ENCODE measurements around the gene SYT13. TPM values are rescaled to one million over a fixed set of nuclear protein-coding genes. Genes with fewer than 3 reads are reported as not detected.

The SYT13 gene
- total and polyA plus RNA-seq, 2 donors (not counting 3 experiments of a cell fraction or from before 2014, with no cell fraction given), result not detected

DNA sequence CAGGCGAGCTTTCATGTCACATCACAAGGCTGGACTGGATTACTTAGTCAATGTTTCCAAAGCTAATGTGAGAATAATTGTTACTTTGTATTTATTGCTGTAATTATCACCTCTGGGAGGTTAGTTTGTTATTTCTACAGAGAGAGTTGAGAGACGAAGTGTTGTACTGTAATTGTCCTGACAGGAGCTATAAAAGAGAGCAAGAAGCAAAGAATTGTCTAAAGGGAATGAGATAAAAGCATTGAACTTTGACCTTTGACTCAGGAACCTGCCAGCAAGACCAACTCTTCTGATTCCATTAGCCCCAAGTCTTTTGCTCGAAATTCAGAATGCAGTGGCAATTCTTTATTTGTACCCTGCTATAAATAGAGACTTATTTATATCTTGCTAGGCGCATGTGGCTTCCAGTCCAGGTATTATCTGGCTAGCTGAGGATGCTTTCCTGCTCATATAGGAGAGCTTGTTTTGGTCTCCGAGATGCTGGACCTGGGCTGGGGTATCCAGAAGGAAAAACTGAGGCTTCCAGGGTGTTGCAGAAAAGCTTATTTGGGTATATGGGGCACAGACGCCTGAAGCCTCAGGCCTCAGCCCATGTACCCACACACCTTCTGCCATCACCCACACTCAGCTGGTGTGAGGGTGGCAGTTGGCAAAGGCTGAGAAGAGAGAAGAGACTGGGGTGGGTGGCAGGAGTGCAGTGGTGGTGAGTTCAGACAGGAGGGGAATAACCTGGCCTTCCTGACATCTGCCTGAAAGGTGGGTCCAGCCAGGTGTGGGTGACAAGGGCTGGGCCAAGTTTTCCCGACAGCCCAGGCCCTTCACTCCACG, 40.7 kb downstream of the SYT13 start:
- DNase-seq (ENCODE audit: low read depth, low spot score), result no peak
- Histone ChIP-seq H3K27me3 (ENCODE audit: control insufficient read depth in 2 of 2, insufficient read depth in 2 of 2, low read length in 2 of 2) (peaks cover 4 to 6% of the 10 kb centered on the region in 2 experiments), H4K20me1 (replicated peaks; ENCODE audit: control insufficient read depth, extremely low read depth, insufficient read depth, low read length) (no peaks in the 10 kb centered on the region), H3K4me1 (ENCODE audit: control insufficient read depth, extremely low read depth, insufficient read depth, low read length) (no peaks in the 10 kb centered on the region), H3K9ac (replicated peaks; ENCODE audit: extremely low read depth, insufficient read depth, low read length) (no peak overlapping the region), H3K9me1 (replicated peaks; ENCODE audit: control insufficient read depth, extremely low read depth, insufficient read depth, low read length) (no peaks in the 10 kb centered on the region), H3K4me3 (replicated peaks in 1 of 3; ENCODE audit: insufficient read depth in 1 of 3, low read depth in 1 of 3, low read length in 3 of 3) (no peak overlapping the region), H3K9me3 (replicated peaks; ENCODE audit: control insufficient read depth, insufficient read depth, low read length) (no peaks in the 10 kb centered on the region), H3K36me3 (ENCODE audit: control insufficient read depth in 2 of 2, extremely low read depth in 1 of 2, insufficient read depth in 2 of 2, low read length in 2 of 2) (no peaks in the 10 kb centered on the region), H3K27ac (ENCODE audit: insufficient read depth, low read depth, low read length) (no peak overlapping the region), H3K79me2 (ENCODE audit: control insufficient read depth, insufficient read depth, low read length) (no peaks in the 10 kb centered on the region), H2AFZ (ENCODE audit: low read depth, low read length) (no peak overlapping the region), H3K4me2 (ENCODE audit: insufficient read depth, low read length) (no peak overlapping the region)
- TF ChIP-seq MYC (IDR thresholded peaks at IDR 0.05; ENCODE audit: low read depth, low read length) (no peak), GATA2 (IDR thresholded peaks at IDR 0.05; ENCODE audit: insufficient read depth, insufficient read length, low read depth, low read length) (no peak), POLR2A (IDR thresholded peaks at IDR 0.05; ENCODE audit: low read depth, low read length) (no peak), POLR2AphosphoS5 (IDR thresholded peaks at IDR 0.05; ENCODE audit: insufficient read depth, low read depth, low read length) (no peak), FOS (IDR thresholded peaks at IDR 0.05; ENCODE audit: borderline replicate concordance, insufficient read depth, low read length) (no peak), JUN (IDR thresholded peaks at IDR 0.05; ENCODE audit: borderline replicate concordance, insufficient read depth, insufficient read length, low read depth) (no peak), EZH2 (IDR thresholded peaks at IDR 0.05; ENCODE audit: borderline replicate concordance, low read depth, low read length, severe bottlenecking) (no peak)
- TF ChIP-seq, protein P1, sequence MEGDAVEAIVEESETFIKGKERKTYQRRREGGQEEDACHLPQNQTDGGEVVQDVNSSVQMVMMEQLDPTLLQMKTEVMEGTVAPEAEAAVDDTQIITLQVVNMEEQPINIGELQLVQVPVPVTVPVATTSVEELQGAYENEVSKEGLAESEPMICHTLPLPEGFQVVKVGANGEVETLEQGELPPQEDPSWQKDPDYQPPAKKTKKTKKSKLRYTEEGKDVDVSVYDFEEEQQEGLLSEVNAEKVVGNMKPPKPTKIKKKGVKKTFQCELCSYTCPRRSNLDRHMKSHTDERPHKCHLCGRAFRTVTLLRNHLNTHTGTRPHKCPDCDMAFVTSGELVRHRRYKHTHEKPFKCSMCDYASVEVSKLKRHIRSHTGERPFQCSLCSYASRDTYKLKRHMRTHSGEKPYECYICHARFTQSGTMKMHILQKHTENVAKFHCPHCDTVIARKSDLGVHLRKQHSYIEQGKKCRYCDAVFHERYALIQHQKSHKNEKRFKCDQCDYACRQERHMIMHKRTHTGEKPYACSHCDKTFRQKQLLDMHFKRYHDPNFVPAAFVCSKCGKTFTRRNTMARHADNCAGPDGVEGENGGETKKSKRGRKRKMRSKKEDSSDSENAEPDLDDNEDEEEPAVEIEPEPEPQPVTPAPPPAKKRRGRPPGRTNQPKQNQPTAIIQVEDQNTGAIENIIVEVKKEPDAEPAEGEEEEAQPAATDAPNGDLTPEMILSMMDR (IDR thresholded peaks at IDR 0.05; ENCODE audit: extremely low read depth in 1 of 2, insufficient read depth in 1 of 2, low read depth in 1 of 2, low read length in 2 of 2), result no peak
- TF ChIP-seq, protein P2, sequence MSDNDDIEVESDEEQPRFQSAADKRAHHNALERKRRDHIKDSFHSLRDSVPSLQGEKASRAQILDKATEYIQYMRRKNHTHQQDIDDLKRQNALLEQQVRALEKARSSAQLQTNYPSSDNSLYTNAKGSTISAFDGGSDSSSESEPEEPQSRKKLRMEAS (IDR thresholded peaks at IDR 0.05; ENCODE audit: insufficient read depth, insufficient read length), result no peak
- intact Hi-C loops (cut with micrococcal nuclease) (no loop called here), dilution Hi-C loops (cut with MboI; ENCODE audit: extremely low pct_ligation_motif_present, low sequenced_read_pairs) (no loop called here)
- ChIA-PET POLR2A (no interaction called here), CTCF (interaction anchor here (1.2 to 5.2 kb wide), 3 partner anchors 12 to 135 kb away, joined by 3 to 33 read pairs (median 9); no protein-coding TSS in a partner anchor)
- no peak for FAIRE-seq
- no TSS peak for BruUV-seq (replicated peaks)
